Endodermal cell (in vitro differentiated cells): ENCODE data around the gene MLN. TPM values are rescaled to one million over a fixed set of nuclear protein-coding genes. Genes with fewer than 3 reads are reported as not detected.
A peak's percentile ranks its signal among the peaks of the same experiment; 100 is the strongest.

Experiments
- DNase-seq: peaks from one replicate; pipeline ENCODE4 v3.0.0-alpha.2; 2017
- H3K27ac ChIP-seq: 2 replicates; pipeline ENCODE4 v1.5.1; 2013; ENCODE audit warnings: mild to moderate bottlenecking, low read depth, low read length, moderate library complexity
- H3K27me3 ChIP-seq: 2 replicates; pipeline ENCODE4 v1.6.1; 2013; ENCODE audit warnings: mild to moderate bottlenecking, low read length, moderate library complexity; ENCODE audit not compliant: insufficient read depth, control insufficient read depth, poor library complexity, severe bottlenecking
- H3K36me3 ChIP-seq: 2 replicates; pipeline ENCODE4 v1.7.0; 2013; ENCODE audit warnings: mild to moderate bottlenecking, low read length, moderate library complexity; ENCODE audit not compliant: control insufficient read depth, insufficient read depth
- H3K4me1 ChIP-seq: one replicate; pipeline ENCODE4 v1.7.0; 2013; ENCODE audit warnings: low read length; ENCODE audit not compliant: control insufficient read depth, insufficient read depth
- H3K4me3 ChIP-seq: 2 replicates; pipeline ENCODE4 v1.5.1; 2013; ENCODE audit warnings: mild to moderate bottlenecking, low read length, moderate library complexity
- H3K9ac ChIP-seq: 2 replicates; pipeline ENCODE4 v1.6.1; 2013; ENCODE audit warnings: mild to moderate bottlenecking, low read length, moderate library complexity; ENCODE audit not compliant: poor library complexity, severe bottlenecking; ENCODE audit errors: extremely low read depth
- H3K9me3 ChIP-seq: 2 replicates; pipeline ENCODE4 v1.6.1; 2013; ENCODE audit warnings: mild to moderate bottlenecking, low read length, moderate library complexity; ENCODE audit not compliant: control insufficient read depth
- H3K27ac Mint-ChIP-seq: 2 replicates; pipeline ENCODE4 v1.8.0; 2020; ENCODE audit warnings: mixed read lengths
- H3K27me3 Mint-ChIP-seq: 2 replicates; pipeline ENCODE4 v1.8.0; 2021; ENCODE audit warnings: mild to moderate bottlenecking, mixed read lengths; ENCODE audit not compliant: insufficient read depth
- H3K36me3 Mint-ChIP-seq: 2 replicates; pipeline ENCODE4 v1.8.0; 2020; ENCODE audit warnings: low read depth, mixed read lengths
- H3K4me1 Mint-ChIP-seq: 2 replicates; pipeline ENCODE4 v1.8.0; 2020; ENCODE audit warnings: mixed read lengths
- H3K4me3 Mint-ChIP-seq: 2 replicates; pipeline ENCODE4 v1.8.0; 2020; ENCODE audit warnings: mild to moderate bottlenecking, moderate library complexity, mixed read lengths
- H3K9me3 Mint-ChIP-seq: 2 replicates; pipeline ENCODE4 v1.8.0; 2020; ENCODE audit warnings: mild to moderate bottlenecking, mixed read lengths
- CTCF ChIP-seq: fragments of 200-600 bp; sonication (generic); conservative IDR thresholded peaks from 2 replicates; pipeline ENCODE4 v1.5.0; 2021; ENCODE audit warnings: antibody characterized with exemption, mild to moderate bottlenecking
- WGBS, 2 experiments: methylation state at CpG; one replicate each; pipeline versions ENCODE4 v1.1.5 to v1.1.7; 2013; ENCODE audit warnings: missing lambda C conversion rate in 2 of 2, mixed read lengths in 1 of 2; ENCODE audit not compliant: insufficient coverage in 1 of 2, insufficient read length in 1 of 2; 5-methylcytosine and 5-hydroxymethylcytosine counted together
- total RNA-seq, 2 donors: library from RNA; stranded (reverse); fragmentation: NEBNext Ultra II Directional in 1 of 2; extraction: Animal tissue kit (Norgen Biotek cat#: 25700) in 1 of 2; gene quantifications; 2 replicates in 1 of 2; 3 replicates in 1 of 2; pipeline ENCODE4 v1.2.1, GENCODE V29; 2021

Gene MLN
- total RNA-seq, 2 donors from 2014 or later, result not detected

DNA sequence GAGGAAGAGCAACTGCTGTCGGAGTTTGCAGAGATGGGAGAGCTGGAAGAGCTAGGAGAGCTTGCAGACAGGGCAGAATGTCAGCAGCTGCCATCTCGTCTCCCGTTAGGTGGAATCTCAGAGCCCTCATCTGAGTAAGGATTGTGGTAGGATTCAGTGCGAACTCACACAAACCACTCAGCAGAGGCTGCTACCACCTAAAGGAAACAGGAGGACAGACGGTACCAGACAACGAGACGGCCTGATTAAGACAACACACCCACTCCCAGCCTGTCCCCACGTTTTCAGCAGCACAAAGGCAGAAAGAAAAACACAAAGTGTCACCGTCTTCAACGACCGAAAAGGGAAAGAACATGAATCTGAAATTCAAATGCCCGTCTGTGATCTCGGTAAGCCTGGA is 19.0 kb downstream of the MLN start:
- peaks cover 63% of the 10 kb centered on the region for H3K4me1 Mint-ChIP-seq
- H3K4me3 ChIP-seq, result no peak overlapping the region
- no peaks in the 10 kb centered on the region for H3K9me3 Mint-ChIP-seq
- H3K4me3 Mint-ChIP-seq, result no peak overlapping the region
- peaks cover 50% of the 10 kb centered on the region for H3K36me3 Mint-ChIP-seq
- no peaks in the 10 kb centered on the region for H3K9me3 ChIP-seq
- H3K36me3 ChIP-seq, result peaks cover 55% of the 10 kb centered on the region
- peaks cover 32% of the 10 kb centered on the region for H3K4me1 ChIP-seq
- 81 to 86% methylated on average over 10 to 13 of the region's 13 CpGs for WGBS, 2 experiments
- peak overlapping the region; percentile 51 for H3K27ac ChIP-seq
- H3K9ac ChIP-seq, result no peak overlapping the region
- TF ChIP-seq CTCF, result no peak
- no peaks in the 10 kb centered on the region for H3K27me3 ChIP-seq
- H3K27ac Mint-ChIP-seq, result peak overlapping the region; percentile 44
- no peaks in the 10 kb centered on the region for H3K27me3 Mint-ChIP-seq
- DNase-seq, result no peak

GRCh38 chr6:33783781-33784520 is 19.9 kb downstream of the MLN start:
- Mint-ChIP-seq H3K4me3 (no peak overlapping the region), H3K36me3 (peaks cover 58% of the 10 kb centered on the region)
- no peaks in the 10 kb centered on the region for H3K27me3 ChIP-seq

DNA sequence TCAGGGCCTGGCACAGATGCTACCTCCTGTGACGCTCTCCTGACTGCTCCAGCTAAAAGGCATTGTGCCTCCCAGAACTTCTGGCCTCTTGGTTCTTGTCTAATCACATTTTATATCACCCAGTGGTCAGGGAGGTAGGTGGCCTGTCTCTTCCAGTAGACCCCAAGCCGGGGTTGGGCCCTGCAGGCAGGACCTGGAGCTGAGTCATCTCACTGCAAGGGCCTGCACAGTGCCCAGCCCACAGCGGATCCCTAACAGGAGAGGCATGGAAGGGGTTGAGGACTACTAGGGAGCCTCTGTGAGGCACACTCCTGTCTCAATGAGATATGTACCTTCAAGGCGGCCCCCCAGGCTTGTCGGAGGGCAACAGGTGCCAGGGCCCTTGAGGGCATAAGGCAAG is 21.2 kb downstream of the MLN start:
- Histone ChIP-seq H3K9ac (no peak overlapping the region), H3K9me3 (no peaks in the 10 kb centered on the region), H3K4me1 (peaks cover 43% of the 10 kb centered on the region), H3K27ac (no peak overlapping the region), H3K4me3 (no peak overlapping the region), H3K27me3 (no peaks in the 10 kb centered on the region), H3K36me3 (peaks cover 72% of the 10 kb centered on the region)
- 94 to 100% methylated on average over 3 to 5 of the region's 5 CpGs for WGBS, 2 experiments
- DNase-seq, result no peak
- peaks cover 65% of the 10 kb centered on the region for H3K36me3 Mint-ChIP-seq
- TF ChIP-seq CTCF, result no peak
- H3K9me3 Mint-ChIP-seq, result no peaks in the 10 kb centered on the region
- no peaks in the 10 kb centered on the region for H3K27me3 Mint-ChIP-seq
- peaks cover 73% of the 10 kb centered on the region for H3K4me1 Mint-ChIP-seq
- no peak overlapping the region for H3K4me3 Mint-ChIP-seq
- peak overlapping the region; percentile 90 for H3K27ac Mint-ChIP-seq

More at GRCh38 chr6:33783781-33784520, 19.9 kb downstream of the MLN start:
- H3K4me1 Mint-ChIP-seq, result peaks cover 65% of the 10 kb centered on the region
- Histone ChIP-seq H3K4me1 (peaks cover 31% of the 10 kb centered on the region), H3K9me3 (no peaks in the 10 kb centered on the region), H3K4me3 (no peak overlapping the region), H3K9ac (no peak overlapping the region), H3K36me3 (peaks cover 63% of the 10 kb centered on the region), H3K27ac (no peak overlapping the region)
- 96 to 97% methylated on average over 7 to 9 of the region's 10 CpGs for WGBS, 2 experiments
- no peaks in the 10 kb centered on the region for H3K9me3 Mint-ChIP-seq
- TF ChIP-seq CTCF, result no peak
- no peaks in the 10 kb centered on the region for H3K27me3 Mint-ChIP-seq
- no peak for DNase-seq
- no peak overlapping the region for H3K27ac Mint-ChIP-seq
